T1000 (cell line): ENCODE results near the gene CAMK2B.

Source experiments
- DNase-seq: peaks from one replicate; lab custom pipeline; 2025; ENCODE audit warnings: mixed read lengths; lab: John Stamatoyannopoulos, UW

CAMK2B gene

GRCh38 chr7:44329888-44330287 lies 4.5 kb upstream of the CAMK2B start:
- no peak for DNase-seq

DNA sequence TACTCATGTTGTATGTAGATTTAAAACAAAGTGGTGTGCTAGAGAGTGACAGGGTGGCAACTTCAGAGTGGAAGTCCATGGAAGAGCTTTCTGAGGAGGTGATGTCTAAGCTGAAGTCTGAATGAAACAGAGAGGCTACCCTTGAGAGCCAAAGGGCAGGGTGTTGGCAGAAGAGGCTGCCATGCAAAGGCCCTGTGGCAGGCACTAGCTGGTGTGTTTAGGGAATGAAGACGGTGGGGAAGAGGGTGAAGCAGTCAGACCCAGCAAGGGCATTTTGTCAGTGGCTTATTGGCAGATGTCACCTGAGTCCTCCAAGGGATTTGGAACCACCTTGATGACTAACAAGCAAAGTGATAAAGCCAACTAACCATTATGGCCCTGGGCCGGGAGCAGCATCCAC lies 3.7 kb upstream of the CAMK2B start:
- no peak for DNase-seq

- DNase-seq = no peak
These were observed 2.6 kb upstream of the CAMK2B start for GRCh38 chr7:44327981-44328380.

DNA sequence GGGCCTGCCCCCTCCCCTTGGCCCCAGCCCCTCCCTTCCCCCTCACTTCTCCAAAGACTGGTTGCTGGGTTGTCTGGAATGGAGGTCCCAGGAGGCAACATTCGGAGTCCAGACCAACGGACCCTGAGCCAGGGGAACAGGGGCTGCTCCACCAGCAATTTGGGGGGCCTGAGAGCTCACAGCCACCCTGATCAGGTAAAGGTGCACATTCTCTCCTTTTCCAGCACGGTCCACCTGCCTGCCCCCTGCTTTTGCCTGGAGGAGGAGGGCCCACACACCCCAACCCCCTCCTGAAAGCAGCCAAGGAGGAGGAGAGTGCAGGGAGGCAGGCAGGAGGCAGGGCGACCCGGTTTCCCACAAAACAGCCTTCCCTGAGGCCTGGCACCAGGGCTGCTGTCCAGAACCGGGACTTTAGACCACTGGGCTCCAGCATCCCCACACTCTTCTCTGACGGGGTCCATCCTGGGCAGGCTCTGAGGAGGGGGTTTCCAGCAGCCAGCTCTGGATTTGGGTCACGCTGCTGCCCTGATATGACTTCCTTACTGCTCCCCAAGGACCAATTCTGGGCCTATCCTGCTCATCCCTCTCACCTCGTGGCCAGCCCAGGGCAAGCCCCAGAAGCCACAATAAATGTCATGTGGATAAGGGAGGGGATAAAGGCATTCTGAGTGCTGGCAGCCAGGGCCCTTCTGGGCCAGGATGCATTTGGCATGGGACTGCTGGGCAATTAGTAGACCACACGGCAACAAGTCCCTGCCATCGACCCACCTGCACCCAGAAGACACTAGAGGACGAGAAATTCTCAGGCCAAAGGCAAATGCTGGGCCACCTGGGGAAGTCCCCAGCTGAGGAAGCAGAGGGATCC lies 1.1 kb upstream of the CAMK2B start:
- DNase-seq = no peak

DNA sequence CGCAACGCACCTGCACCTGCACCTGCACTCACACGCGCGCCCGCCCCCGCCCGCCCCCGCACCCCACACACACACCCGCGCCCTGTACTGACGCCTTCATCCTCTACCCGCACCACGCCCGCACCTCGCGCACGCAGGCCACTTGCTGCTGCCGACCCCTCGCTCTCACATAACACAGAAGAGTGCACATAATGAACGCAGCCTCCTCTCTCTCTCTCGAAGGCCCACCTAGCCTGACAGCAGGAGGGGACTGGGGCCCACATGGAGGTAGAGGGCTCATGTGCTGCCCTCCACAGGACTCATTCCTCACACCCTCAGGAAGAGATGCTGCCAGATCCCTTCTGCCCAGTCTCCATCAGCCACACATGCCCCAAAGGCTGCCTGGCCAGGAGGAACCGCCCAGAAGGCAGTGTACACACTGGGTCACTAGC lies 432 bp upstream of the CAMK2B start:
- no peak for DNase-seq

DNA sequence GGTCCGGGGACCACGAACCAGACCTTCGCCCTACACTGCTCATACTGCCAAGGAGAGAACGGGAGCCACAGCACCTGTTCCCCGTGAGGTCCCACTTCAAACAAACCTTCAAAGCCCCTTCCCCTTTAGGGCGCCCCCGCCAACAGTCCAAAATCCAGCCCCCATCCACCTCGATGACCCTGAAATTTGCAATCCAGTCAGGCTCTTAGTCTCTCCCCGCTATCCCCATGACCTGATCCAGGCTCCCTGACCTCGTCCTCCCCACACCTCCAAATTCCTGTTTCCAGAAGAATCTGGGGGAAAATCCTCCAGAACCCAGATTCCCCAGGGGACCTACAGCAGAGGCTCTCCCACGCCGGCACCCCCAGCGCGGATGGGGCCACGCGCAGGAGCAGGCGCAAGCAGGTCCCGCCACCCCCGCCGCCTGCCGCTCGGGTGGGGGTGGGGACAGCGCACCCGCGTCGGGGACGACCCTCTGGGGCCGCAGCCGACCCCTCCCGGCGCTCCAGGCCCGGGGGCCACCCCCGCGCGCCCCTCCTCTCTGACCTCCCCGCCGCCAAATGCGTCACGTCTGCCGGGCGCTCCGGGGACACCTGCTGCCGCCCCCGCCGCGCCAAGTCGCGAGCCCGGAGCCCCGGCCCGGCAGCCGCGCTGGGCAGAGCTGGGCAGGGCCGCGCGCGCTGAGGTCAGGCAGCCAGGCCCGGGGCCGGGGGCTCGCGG lies 753 bp downstream of the CAMK2B start:
- no peak for DNase-seq

DNA sequence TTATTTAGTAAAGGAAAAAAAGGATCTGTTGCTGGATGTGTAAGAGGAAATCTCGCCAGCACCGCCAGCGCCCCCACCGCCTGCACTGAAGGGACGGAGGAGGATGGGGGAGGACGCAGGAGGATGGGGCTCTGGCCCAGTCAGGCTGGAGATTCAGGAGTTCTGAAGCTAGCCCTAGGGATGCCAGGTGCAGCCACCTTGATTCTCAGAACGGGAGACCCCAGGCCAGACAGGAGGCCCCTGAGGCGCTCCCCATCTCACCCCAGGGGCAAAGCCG lies 1.3 kb downstream of the CAMK2B start:
- DNase-seq = no peak

DNA sequence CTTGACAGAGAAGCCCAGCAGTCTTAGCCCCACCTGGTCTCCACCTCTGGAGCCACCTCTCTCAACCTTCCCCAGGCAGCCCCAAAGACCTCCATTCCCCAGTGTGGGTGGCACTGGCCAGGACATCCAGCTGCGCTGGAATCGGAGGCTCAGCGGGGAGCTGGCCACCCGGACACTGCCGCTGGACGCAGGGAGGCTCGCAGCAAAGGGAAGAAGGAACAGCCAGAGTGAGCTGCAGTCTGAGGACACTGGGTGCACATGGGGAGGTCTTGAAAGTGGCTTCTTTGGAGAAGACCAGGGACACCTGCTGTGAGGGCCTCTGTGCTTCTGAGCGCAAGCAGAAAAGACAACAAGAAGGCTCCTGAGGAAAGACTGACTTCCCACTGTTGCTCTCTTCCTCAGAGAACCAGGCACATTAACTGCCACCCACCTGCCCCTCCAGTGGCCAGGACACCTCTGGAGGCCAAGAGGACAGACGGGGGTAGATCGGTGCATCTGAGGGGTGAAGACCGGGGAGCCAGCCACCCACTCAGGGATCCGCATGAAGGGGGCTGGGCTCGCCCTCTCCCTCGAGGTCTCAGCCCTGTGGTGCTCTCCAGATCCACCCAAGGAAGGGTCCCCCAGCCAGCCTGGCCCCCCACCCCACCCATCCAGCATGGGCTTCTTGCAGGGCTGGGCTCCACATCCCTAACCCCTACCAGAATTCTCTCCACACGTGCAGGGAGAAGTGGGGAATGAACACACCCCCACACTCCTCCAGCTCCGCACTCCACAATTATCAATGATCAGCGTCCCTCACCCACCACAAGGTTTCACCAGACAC lies 1.8 kb downstream of the CAMK2B start:
- no peak for DNase-seq

GRCh38 chr7:44322631-44323363 lies 2.6 kb downstream of the CAMK2B start:
- DNase-seq = no peak

DNA sequence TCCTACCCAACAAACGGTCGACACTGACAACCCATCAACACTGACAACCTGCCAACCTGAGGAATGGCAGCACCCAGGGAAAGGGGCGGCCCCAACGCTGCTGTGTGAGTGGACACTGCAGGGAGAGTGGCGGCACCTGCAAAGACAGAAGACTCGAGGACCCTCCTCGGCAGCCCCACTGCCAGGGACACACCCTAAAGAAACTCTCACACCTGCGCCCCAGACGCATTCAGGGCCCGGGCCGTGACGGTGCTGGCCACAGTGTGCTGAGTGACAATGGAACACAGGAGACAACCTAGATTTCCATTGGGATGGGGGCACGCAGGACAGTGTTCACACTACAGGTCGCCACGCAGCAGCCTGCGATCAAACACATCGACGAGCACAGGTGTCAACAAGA lies 3.6 kb downstream of the CAMK2B start:
- DNase-seq = no peak

DNA sequence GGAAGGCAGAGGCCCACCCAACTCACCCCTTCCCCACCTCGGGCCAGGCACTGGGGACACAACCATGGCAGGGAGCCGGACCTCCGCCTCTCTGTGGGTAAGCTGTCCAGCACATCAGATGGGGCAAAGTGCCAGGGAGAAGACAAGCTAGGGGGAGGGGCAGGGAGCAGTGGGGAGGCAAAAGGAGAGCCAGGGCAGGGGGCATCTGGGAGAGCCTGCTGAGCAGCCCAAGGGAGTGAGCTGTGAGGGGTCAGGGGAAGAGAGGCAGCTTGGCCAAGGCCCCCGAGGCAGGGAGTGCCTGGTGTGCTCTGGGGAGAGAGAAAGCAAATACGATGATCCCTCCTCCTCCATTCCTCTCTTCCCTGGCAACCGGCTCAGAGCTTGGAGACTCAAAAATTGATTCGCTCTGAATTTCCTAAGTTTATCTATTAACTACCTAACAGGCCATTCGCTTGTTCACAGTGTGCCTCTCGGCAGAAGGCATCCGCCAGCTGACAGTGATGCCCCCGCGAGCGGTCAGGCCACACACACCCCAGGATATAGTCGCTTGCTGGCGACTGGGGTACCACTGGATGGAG lies 4.5 kb downstream of the CAMK2B start:
- no peak for DNase-seq

DNA sequence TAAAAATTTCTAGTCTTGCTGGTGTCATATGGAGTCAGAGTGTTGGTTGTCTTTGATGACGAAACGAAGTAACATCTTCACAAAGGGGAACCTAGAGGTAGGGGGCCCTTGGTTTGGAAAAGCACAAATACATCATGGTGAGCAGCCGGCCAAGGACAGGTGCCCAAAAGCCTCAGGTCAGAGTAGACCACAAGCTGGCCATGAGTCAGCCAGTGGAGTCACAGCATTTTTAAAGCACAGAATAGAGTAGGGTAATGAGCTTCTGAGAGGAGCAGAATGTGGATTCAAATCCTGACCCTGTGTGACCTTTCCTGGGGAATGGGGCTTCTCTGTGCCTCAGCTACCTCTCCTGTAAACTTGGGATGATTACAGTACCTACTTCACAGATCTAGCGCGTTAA lies 5.3 kb downstream of the CAMK2B start:
- no peak for DNase-seq

- no peak for DNase-seq
These were observed 7.1 kb downstream of the CAMK2B start for GRCh38 chr7:44318332-44318731.

DNA sequence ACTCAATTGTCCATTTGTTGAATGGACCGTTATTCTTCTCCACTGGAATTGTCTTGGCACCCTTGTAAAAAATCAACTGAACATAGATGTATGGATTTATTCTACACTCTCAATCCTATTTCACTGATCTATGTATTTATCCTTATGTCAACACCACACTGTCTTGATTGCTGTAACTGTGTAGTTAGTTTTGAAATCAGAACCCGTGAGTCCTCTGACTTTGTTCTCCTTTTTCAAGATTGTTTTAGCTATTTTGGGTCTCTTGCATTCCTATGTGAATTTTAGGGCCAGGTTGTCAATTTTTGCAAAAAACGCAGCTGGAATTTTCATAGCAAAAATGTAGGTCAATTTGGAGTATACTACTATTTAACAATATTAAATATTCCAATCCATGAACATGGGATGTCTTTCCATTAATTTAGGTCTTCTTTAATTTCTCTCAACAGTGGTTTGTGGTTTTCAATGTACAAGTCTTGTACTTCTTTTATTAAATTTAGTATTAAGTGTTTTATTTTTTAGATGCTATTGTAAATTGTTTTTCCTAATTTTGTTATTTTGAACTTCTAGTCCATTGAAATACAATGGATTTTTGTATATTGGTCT lies 10.0 kb downstream of the CAMK2B start:
- no peak for DNase-seq

GRCh38 chr7:44313621-44314031 lies 11.8 kb downstream of the CAMK2B start:
- DNase-seq = no peak

DNA sequence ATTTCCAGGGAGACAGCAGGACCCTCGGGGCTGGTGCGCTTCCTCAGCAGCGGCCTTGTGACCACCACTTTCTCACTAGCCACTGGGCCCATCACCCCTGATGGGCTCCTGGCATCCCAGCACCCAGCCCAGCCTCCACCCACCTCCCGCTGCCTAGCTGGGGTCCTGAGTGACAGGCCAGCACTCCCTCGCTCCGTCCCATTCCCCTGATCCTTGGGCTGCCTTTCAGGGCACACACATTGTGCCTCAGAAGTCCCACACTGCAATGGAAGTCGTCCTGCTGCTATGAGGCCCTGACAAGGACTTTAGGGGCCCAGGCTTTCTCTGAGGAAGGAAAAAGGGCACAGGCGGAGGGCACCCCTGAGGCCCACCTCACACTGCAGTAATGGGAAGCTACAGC lies 12.4 kb downstream of the CAMK2B start:
- DNase-seq = no peak

GRCh38 chr7:44311561-44312495 lies 13.6 kb downstream of the CAMK2B start:
- DNase-seq = no peak

- no peak for DNase-seq
These were observed 15.1 kb downstream of the CAMK2B start for GRCh38 chr7:44310221-44310848.

GRCh38 chr7:44309271-44310091 lies 15.9 kb downstream of the CAMK2B start:
- no peak for DNase-seq
